HG03432 (cell line): ENCODE measurements around the gene SPRR2D.
"Not testable (repeated sequence)": the region's sequence is repeated elsewhere in the genome, so short reads cannot be mapped to it uniquely, and the experiment has no call there.

Source experiments
- ATAC-seq: cut with Tn5 transposase; IDR thresholded peaks from one replicate; pipeline ENCODE4 v1.9.1; 2021; ENCODE audit warnings: mild to moderate bottlenecking, moderate library complexity; ENCODE audit not compliant: unreplicated experiment

Gene SPRR2D

GRCh38 chr1:153040950-153041631 lies at the start of gene SPRR2D:
Gene SPRR2D, minus strand, starts transcription at chr1:153041120. Its CDS starts 774 bp downstream, at chr1:153040346.
- no peak for ATAC-seq

DNA sequence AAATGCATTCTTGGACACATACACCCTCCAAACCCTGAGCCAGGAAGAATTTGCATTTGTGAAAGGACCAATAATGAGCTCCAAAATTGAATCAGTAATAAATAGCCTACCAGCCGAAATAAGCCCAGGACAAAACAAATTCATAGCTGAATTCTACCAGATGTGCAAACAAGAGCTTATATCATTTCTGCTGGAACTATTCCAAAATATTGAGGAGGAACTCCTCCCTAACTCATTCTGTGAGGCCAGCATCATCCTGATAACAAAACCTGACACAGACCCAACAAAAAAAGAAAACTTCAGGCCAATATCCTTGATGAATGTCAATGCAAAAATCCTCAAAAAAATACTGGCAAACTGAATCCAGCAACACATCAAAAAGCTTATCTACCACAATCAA lies 46.7 kb upstream of the SPRR2D start:
- ATAC-seq = no peak

- no peak for ATAC-seq
Measured at GRCh38 chr1:153081736-153082135, 40.8 kb upstream of the SPRR2D start.

- no peak for ATAC-seq
Measured at GRCh38 chr1:153072806-153073726, 32.1 kb upstream of the SPRR2D start.

- ATAC-seq = no peak
Measured at GRCh38 chr1:153071511-153071910, 30.6 kb upstream of the SPRR2D start, which contains the start of gene SPRR2B. Gene SPRR2B, minus strand, starts transcription at chr1:153071611. Its CDS starts 772 bp downstream, at chr1:153070839.

DNA sequence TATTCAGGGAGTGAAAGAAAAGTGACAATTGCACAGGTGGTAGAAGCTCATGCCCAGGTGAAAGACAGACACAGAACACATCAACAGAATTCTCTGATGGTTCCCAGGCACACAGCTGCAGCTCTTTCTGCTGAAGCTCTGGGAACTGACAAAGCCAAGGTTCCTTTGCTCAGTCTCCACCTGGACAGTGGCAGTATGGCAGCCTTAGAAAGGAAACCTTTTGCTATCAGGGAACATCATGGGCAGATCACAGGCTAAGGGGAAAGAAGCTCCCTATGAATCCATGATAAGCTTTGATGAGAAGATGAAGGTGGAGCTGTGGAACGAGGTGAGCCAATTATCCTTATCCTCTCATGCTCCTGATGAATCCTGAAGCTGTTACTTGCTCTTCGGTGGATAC lies 29.3 kb upstream of the SPRR2D start:
- no peak for ATAC-seq

- ATAC-seq = no peak
Measured at GRCh38 chr1:153058826-153059784, 18.2 kb upstream of the SPRR2D start.

- ATAC-seq = no peak
Measured at GRCh38 chr1:153058154-153058553, 17.2 kb upstream of the SPRR2D start.

DNA sequence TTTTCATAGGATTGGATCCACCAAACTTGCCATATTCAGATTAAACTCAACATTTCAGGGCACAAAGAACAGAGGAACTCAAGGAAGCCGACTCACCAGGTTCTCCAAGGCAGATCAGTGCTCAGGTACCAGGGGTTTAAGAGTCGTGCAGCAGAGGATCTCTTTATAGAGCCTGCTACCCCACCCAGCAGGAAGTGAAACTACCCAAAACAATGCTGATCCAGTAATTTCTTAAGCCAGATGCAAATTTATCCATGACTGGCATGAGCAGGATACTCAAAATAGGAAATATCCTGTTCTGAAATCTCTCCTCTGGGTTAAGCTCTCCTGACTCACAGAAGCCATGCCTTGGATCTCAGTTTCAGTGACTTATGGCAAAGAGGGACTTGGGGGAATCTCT lies 16.5 kb upstream of the SPRR2D start, which contains the start of gene SPRR2A:
SPRR2A (minus strand) TSS at position 138 of the 400 bp plus-strand sequence. CDS start 777 bp downstream, outside the sequence.
- no peak for ATAC-seq

DNA sequence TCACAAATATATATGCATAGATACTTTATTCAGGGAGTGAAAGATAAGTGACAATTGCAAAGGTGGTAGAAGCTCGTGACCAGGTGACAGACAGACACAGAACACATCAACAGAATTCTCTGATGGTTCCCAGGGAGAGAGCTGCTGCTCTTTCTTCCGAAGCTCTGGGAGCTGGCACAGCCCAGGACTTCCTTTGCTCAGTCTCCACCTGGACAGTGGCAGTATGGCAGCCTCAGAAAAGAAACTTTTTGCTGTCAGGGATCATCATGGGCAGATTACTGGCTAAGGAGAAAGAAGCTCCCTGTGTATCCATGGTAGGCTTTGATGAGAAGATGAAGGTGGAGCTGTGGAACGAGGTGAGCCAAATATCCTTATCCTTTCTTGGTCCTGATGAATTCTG lies 15.2 kb upstream of the SPRR2D start:
- ATAC-seq = not testable (repeated sequence)

GRCh38 chr1:153049211-153049610 lies 8.3 kb upstream of the SPRR2D start:
- ATAC-seq = no peak

GRCh38 chr1:153035211-153035610 lies 5.7 kb downstream of the SPRR2D start:
- ATAC-seq = no peak

- no peak for ATAC-seq
Measured at GRCh38 chr1:153032677-153033308, 8.1 kb downstream of the SPRR2D start.

DNA sequence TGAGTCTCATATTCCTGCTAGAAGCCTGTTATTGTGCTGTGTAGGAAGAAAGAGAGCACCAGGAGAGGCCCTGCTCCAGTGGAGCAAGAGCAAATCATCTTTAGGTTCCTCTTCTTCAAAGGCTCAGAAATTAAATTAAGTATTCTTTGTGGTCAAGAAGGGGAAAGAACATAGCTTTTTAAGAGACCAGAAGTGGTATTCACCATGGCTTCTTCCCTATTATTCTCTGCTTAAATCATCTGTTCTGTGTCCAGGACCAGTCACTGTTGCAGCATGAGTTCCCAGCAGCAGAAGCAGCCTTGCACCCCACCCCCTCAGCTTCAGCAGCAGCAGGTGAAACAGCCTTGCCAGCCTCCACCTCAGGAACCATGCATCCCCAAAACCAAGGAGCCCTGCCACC lies 8.8 kb downstream of the SPRR2D start:
- ATAC-seq = no peak

DNA sequence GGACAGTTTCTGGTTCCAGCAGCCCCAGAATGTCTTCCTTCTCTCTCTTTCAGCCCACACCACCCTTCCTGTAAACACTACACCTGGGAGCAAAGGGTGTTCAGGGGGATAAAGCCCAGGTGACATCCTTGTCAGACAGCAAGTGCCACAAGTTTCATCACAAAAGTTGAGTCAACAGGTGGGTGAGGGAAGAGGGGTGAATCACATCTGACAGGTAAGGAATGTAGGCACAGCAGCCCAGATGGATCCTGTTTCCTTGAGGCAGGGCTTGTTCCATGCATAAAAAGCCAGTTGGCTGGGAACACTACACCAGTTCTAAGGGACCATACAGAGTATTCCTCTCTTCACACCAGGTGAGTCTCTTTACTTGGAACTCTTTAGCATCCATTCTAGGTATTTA lies 10.0 kb downstream of the SPRR2D start, which contains the start of gene SPRR1B:
SPRR1B (plus strand) TSS at position 309 of the 400 bp plus-strand sequence. CDS start 1,143 bp downstream, outside the sequence.
- ATAC-seq = no peak

DNA sequence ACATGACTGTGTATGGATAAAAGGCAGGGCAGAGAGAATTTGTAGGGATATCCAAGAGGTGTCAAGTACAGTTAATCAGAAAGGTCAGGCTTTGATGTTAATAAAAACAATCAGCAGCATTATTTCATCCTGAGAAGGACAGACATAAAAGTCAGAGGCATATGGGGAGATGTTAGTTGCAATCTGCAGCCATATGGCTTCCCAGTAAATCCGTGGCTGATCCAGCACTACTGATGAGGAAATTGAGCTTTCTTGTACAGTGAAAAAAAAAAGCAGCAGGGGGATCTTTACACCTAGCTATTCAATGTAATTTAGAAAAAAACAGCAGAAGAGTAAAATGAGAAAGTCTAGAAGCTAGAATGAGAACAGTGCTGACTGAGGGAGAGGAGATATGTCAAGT lies 12.2 kb downstream of the SPRR2D start:
- no peak for ATAC-seq

GRCh38 chr1:153025797-153026196 lies 15.1 kb downstream of the SPRR2D start:
- ATAC-seq = no peak

DNA sequence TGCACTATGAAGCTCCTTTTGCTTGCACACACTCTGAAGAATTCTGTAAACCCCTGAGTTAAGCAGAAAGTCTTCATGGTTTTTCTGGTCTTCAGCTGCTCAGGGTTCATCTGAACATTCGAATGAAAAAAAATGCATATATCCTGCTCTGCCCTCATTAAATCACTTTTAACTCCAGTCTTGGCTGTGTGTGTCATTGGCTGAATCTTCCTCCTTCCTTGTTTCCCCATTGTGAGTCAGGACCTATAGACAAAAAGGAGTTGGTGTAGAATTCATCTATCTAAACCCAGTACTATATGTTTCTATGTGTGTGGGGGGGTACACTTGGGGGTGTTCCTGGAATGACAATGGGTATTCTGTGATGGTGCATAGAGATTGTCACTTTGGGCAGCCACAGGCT lies 16.5 kb downstream of the SPRR2D start:
- no peak for ATAC-seq

DNA sequence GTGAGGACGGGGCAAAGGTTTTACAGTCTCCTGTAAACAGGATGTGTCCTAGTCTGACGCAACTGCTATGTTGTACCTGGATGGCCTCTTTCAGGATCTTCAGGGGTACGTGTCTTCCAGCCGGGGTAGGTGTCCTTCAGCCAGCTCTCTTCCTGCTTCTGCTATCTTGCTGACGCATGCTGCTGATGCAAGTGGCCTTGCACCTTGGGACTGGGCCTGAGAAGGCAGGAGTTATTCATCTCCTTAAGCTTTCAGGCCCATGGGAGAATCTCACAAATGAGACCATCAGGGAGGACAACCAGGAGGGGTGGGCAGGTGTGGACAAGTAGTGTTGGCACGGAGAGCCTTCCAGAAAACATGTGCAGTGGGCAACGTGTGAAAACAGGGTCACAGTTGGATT lies 17.8 kb downstream of the SPRR2D start:
- no peak for ATAC-seq

DNA sequence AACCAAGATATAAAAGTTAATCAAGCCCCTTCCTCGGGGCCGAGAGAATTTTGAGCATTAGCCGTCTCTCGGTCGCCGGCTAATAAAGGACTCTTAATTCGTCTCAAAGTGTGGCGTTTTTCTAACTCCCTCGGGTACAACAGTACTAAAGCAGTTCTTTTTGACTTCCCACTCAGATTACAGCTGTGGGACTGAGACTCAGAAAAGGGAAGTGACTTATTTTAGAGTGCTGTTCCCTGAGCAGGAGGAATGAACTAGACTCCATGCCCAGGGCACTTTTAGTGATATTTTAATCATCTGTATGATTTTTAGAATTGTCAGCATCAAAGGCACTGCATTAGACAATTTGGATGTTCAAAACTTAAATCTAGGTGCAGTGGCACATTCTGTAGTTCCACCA lies 18.6 kb downstream of the SPRR2D start:
- ATAC-seq = not testable (repeated sequence)
